HCT116 (cell line): ENCODE measurements around the gene SERPINB8. TPM values are rescaled to one million over a fixed set of nuclear protein-coding genes. Genes with fewer than 3 reads are reported as not detected.

Source experiments
- ATAC-seq: fragments of 200-7000 bp; cut with Tn5 transposase; 2 replicates; pipeline ENCODE4 v1.9.1; 2020; ENCODE audit warnings: mild to moderate bottlenecking, moderate library complexity
- BruUV-seq: library from RNA; stranded (reverse); fragments of 400-500 nt; replicated peaks from 2 replicates; lab custom pipeline; 2021; lab: Mats Ljungman, UMichigan
- CTCF ChIA-PET: fragments of 300-600 bp; sonication (Branson Sonifier 250); formaldehyde crosslinking; loops from one replicate; lab custom pipeline; 2021; ENCODE audit warnings: antibody characterized with exemption; lab: Charles Lee
- POLR2A ChIA-PET: fragments of 300-600, 350-600 bp; sonication (Branson Sonifier 250); formaldehyde crosslinking; loops from one replicate; lab custom pipeline; 2021; ENCODE audit warnings: antibody characterized with exemption; lab: Charles Lee
- RAD21 ChIA-PET, 2 experiments: fragments of 300-600 bp; sonication (Branson Sonifier 250); formaldehyde crosslinking; loops; one replicate each; lab custom pipeline; 2023; ENCODE audit warnings: low total read pairs in 2 of 2; ENCODE audit not compliant: uncharacterized antibody in 2 of 2, unreplicated experiment in 2 of 2, low non-redundant PET in 1 of 2; lab: Charles Lee
- DNase-seq: peaks from one replicate; pipeline ENCODE4 v3.0.0-alpha.2; 2010; ENCODE audit warnings: low read depth, low spot score
- H2AFZ ChIP-seq: fragments of 200-600 bp; shearing (Covaris generic), sonication (generic); 2 replicates; pipeline ENCODE4 v1.6.1; 2017; ENCODE audit warnings: low read depth, mixed run types, mixed read lengths, antibody characterized with exemption, low read length; ENCODE audit not compliant: poor library complexity, severe bottlenecking
- H3K27ac ChIP-seq: 2 replicates; pipeline ENCODE4 v1.5.1; 2012; ENCODE audit warnings: low read depth, low read length
- H3K27me3 ChIP-seq: fragments of 200-600 bp; sonication (generic); 2 replicates; pipeline ENCODE4 v1.6.1; 2016; ENCODE audit warnings: mixed run types, low read length, mixed read lengths; ENCODE audit not compliant: insufficient read depth
- H3K36me3 ChIP-seq, 2 experiments: fragments of 200-500 bp in 1 of 2; fragments of 200-600 bp in 1 of 2; sonication (Bioruptor generic) in 1 of 2; sonication (generic) in 1 of 2; 2 replicates each; pipeline versions ENCODE4 v1.5.1 to v1.6.1; 2014 to 2016; ENCODE audit warnings: low read length in 2 of 2, inconsistent platforms in 1 of 2, mixed read lengths in 1 of 2, mixed run types in 1 of 2; ENCODE audit not compliant: insufficient read depth in 2 of 2, control insufficient read depth in 1 of 2
- H3K4me1 ChIP-seq, 2 experiments: fragments of 200-600 bp in 1 of 2; sonication (generic) in 1 of 2; 2 replicates each; pipeline versions ENCODE4 v1.5.1 to v1.6.1; 2012 to 2017; ENCODE audit warnings: low read length in 2 of 2, inconsistent platforms in 1 of 2, mild to moderate bottlenecking in 1 of 2, mixed read lengths in 1 of 2, mixed run types in 1 of 2, moderate library complexity in 1 of 2; ENCODE audit not compliant: insufficient read depth in 2 of 2, control insufficient read depth in 1 of 2
- H3K4me2 ChIP-seq: fragments of 200-600 bp; sonication (generic); 2 replicates; pipeline ENCODE4 v1.6.1; 2017; ENCODE audit warnings: mixed run types, low read length, mixed read lengths
- H3K4me3 ChIP-seq, 2 experiments: fragments of 200-600 bp in 1 of 2; sonication (generic) in 1 of 2; replicated peaks in 1 of 2; 2 replicates each; pipeline ENCODE4 v1.5.1; 2011 to 2016; ENCODE audit warnings: low read length in 2 of 2, control low read depth in 1 of 2, low read depth in 1 of 2, mild to moderate bottlenecking in 1 of 2, mixed read lengths in 1 of 2, mixed run types in 1 of 2
- H3K79me2 ChIP-seq: fragments of 200-600 bp; sonication (generic); 2 replicates; pipeline ENCODE4 v1.6.1; 2017; ENCODE audit warnings: mild to moderate bottlenecking, mixed run types, low read length, moderate library complexity, mixed read lengths; ENCODE audit not compliant: insufficient read depth
- H3K9ac ChIP-seq: fragments of 200-600 bp; sonication (generic); 2 replicates; pipeline ENCODE4 v1.6.1; 2016; ENCODE audit warnings: low read length, mixed read lengths
- H3K9me2 ChIP-seq: fragments of 200-600 bp; sonication (generic), shearing (Covaris generic); 2 replicates; pipeline ENCODE4 v1.6.1; 2017; ENCODE audit warnings: mixed run types, mild to moderate bottlenecking, moderate library complexity; ENCODE audit not compliant: insufficient read depth
- H3K9me3 ChIP-seq, 2 experiments: fragments of 200-500 bp in 1 of 2; fragments of 200-600 bp in 1 of 2; sonication (Bioruptor generic) in 1 of 2; sonication (generic) in 1 of 2; 2 replicates each; pipeline ENCODE4 v1.6.1; 2014 to 2017; ENCODE audit warnings: low read length in 2 of 2, mixed read lengths in 2 of 2, inconsistent platforms in 1 of 2, low read depth in 1 of 2, mild to moderate bottlenecking in 1 of 2, mixed run types in 1 of 2, moderate library complexity in 1 of 2; ENCODE audit not compliant: control insufficient read depth in 1 of 2, insufficient read depth in 1 of 2
- H4K20me1 ChIP-seq: fragments of 200-600 bp; sonication (generic), shearing (Covaris generic); 2 replicates; pipeline ENCODE4 v1.6.1; 2017; ENCODE audit warnings: mixed run types, mild to moderate bottlenecking, moderate library complexity; ENCODE audit not compliant: insufficient read depth
- CTCF ChIP-seq, 3 experiments: fragments of 200-600 bp in 1 of 3; sonication (generic) in 1 of 3; IDR thresholded peaks in 2 of 3; conservative IDR thresholded peaks in 1 of 3; 2 replicates each; pipeline ENCODE4 v1.5.1; 2012 to 2017; ENCODE audit warnings: low read depth in 2 of 3, low read length in 2 of 3, antibody characterized with exemption in 1 of 3, borderline replicate concordance in 1 of 3, control low read depth in 1 of 3, mild to moderate bottlenecking in 1 of 3, mixed read lengths in 1 of 3, mixed run types in 1 of 3, moderate library complexity in 1 of 3; ENCODE audit not compliant: insufficient read depth in 1 of 3
- intact Hi-C: fragments of 100-400 bp; cut with micrococcal nuclease; formaldehyde crosslinking; loops from 2 replicates; pipeline ENCODE4 v1.10.0; 2022
- total RNA-seq: library from RNA; stranded (reverse); gene quantifications from one replicate; pipeline ENCODE4 v1.2.1, GENCODE V29; 2021; ENCODE audit not compliant: unreplicated experiment
- TF ChIP-seq, protein P1 (sequence below): IDR thresholded peaks from 2 replicates; pipeline ENCODE4 v1.6.1; 2011; ENCODE audit warnings: mild to moderate bottlenecking, low read length, moderate library complexity; ENCODE audit not compliant: insufficient replicate concordance; ENCODE audit errors: extremely low read depth

SERPINB8 gene
- total RNA-seq, 1 experiment from 2014 or later, result 5.9 TPM

DNA sequence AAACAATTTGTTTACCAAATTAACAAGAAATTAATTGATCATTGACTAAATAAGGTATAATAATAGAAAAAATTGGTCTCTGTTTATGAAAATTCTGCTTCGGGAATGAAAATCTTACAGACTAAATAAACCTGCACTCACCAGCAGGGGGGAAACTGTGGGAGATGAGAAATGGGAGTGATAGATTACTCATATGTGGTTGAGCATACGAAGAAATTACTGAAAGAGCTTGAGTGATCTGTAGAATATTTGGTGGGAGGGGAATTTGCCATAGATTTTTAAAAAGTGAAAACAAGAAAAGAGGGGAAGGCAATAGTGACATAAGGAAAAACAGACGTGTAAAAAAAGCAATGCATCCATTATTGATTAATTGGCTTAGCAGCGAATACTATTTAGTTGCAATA, 18.6 kb upstream of the SERPINB8 start:
- intact Hi-C loops, result no loop called here

More for the DNA sequence above, 18.6 kb upstream of the SERPINB8 start:
- Histone ChIP-seq H2AFZ (no peak overlapping the region), H3K27me3 (no peaks in the 10 kb centered on the region), H3K9me3 (no peaks in the 10 kb centered on the region), H3K36me3 (no peaks in the 10 kb centered on the region), H3K4me2 (no peak overlapping the region), H3K4me3 (no peak overlapping the region), H3K79me2 (no peaks in the 10 kb centered on the region), H3K27ac (no peak overlapping the region), H3K4me1 (peaks cover 0 to 15% of the 10 kb centered on the region in 2 experiments; a peak in 2 of 4 replicates), H3K9me2 (no peaks in the 10 kb centered on the region), H4K20me1 (no peaks in the 10 kb centered on the region), H3K9ac (no peak overlapping the region)
- no TSS peak for BruUV-seq
- ChIA-PET POLR2A (no interaction called here), CTCF (interaction anchor here (1.0 kb wide), 1 partner anchor 12 kb away, joined by 5 read pairs; no protein-coding TSS in a partner anchor), RAD21 (no interaction called here)
- TF ChIP-seq, protein P1, sequence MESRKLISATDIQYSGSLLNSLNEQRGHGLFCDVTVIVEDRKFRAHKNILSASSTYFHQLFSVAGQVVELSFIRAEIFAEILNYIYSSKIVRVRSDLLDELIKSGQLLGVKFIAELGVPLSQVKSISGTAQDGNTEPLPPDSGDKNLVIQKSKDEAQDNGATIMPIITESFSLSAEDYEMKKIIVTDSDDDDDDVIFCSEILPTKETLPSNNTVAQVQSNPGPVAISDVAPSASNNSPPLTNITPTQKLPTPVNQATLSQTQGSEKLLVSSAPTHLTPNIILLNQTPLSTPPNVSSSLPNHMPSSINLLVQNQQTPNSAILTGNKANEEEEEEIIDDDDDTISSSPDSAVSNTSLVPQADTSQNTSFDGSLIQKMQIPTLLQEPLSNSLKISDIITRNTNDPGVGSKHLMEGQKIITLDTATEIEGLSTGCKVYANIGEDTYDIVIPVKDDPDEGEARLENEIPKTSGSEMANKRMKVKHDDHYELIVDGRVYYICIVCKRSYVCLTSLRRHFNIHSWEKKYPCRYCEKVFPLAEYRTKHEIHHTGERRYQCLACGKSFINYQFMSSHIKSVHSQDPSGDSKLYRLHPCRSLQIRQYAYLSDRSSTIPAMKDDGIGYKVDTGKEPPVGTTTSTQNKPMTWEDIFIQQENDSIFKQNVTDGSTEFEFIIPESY, result no peak
- TF ChIP-seq CTCF (IDR thresholded peaks at IDR 0.05 in 2 of 3, conservative IDR thresholded peaks at IDR 0.05 in 1 of 3; ENCODE audit: borderline replicate concordance in 1 of 3, insufficient read depth in 1 of 3, low read depth in 2 of 3, low read length in 2 of 3), result peak; percentile 10 to 43 (median 25); a peak in 2 of 6 replicates
- ATAC-seq, result no peak
- no peak for DNase-seq
